Mesodermal cell (in vitro differentiated cells): ENCODE data around the gene NPS. TPM values are rescaled to one million over a fixed set of nuclear protein-coding genes. Genes with fewer than 3 reads are reported as not detected.

ENCODE experiments used
- H3K27ac ChIP-seq: 2 replicates; pipeline ENCODE4 v1.7.0; 2013; ENCODE audit warnings: mild to moderate bottlenecking, low read depth, low read length, moderate library complexity; ENCODE audit not compliant: severe bottlenecking
- H3K36me3 ChIP-seq: 2 replicates; pipeline ENCODE4 v1.7.1; 2013; ENCODE audit warnings: mild to moderate bottlenecking, low read length, moderate library complexity; ENCODE audit not compliant: control insufficient read depth, insufficient read depth
- H3K4me1 ChIP-seq: one replicate; pipeline ENCODE4 v1.7.1; 2013; ENCODE audit warnings: mild to moderate bottlenecking, low read length; ENCODE audit not compliant: insufficient read depth, control insufficient read depth, poor library complexity, severe bottlenecking
- H3K4me3 ChIP-seq: 2 replicates; pipeline ENCODE4 v1.7.0; 2013; ENCODE audit warnings: low read length, control low read depth, mild to moderate bottlenecking; ENCODE audit not compliant: insufficient read depth, poor library complexity, severe bottlenecking; ENCODE audit errors: extremely low read depth
- H3K9me3 ChIP-seq: 2 replicates; pipeline ENCODE4 v1.7.1; 2013; ENCODE audit warnings: mild to moderate bottlenecking, low read length, moderate library complexity; ENCODE audit not compliant: control insufficient read depth
- WGBS, 2 experiments: methylation state at CpG; one replicate each; pipeline ENCODE4 v1.1.5; 2013; ENCODE audit warnings: missing lambda C conversion rate in 2 of 2; ENCODE audit not compliant: insufficient coverage in 2 of 2; 5-methylcytosine and 5-hydroxymethylcytosine counted together
- polyA plus RNA-seq, 2 experiments: library from polyadenylated mRNA; stranded (reverse); fragments of 50-300 nt; gene quantifications; one replicate each; pipeline ENCODE4 v1.2.3, GENCODE V29; 2013

NPS gene
- polyA plus RNA-seq (2013, experiment 1 of 2), result not detected
- not detected for polyA plus RNA-seq (2013, experiment 2 of 2)

- no peaks in the 10 kb centered on the region for H3K4me1 ChIP-seq
- 67 to 83% methylated on average over 2 to 3 of the region's 4 CpGs for WGBS, 2 experiments
- H3K9me3 ChIP-seq, result no peaks in the 10 kb centered on the region
- H3K4me3 ChIP-seq, result no peak within 1 kb of the TSS
- no peaks in the 10 kb centered on the region for H3K36me3 ChIP-seq
- no peak within 1 kb of the TSS for H3K27ac ChIP-seq
Measured at GRCh38 chr10:127549009-127549408, at the start of gene NPS. Gene NPS, plus strand, starts transcription at chr10:127549309. Its CDS starts 60 bp downstream, at chr10:127549369.

- no peaks in the 10 kb centered on the region for H3K9me3 ChIP-seq
- H3K4me3 ChIP-seq, result no peak overlapping the region
- no peaks in the 10 kb centered on the region for H3K4me1 ChIP-seq
- H3K27ac ChIP-seq, result no peak overlapping the region
- 91 to 92% methylated on average over 5 to 8 of the region's 8 CpGs for WGBS, 2 experiments
- no peaks in the 10 kb centered on the region for H3K36me3 ChIP-seq
Measured at GRCh38 chr10:127500127-127500526, 49.0 kb upstream of the NPS start.

GRCh38 chr10:127506094-127506493 is 43.0 kb upstream of the NPS start:
- Histone ChIP-seq H3K4me1 (no peaks in the 10 kb centered on the region), H3K9me3 (no peaks in the 10 kb centered on the region), H3K4me3 (no peak overlapping the region), H3K36me3 (no peaks in the 10 kb centered on the region), H3K27ac (no peak overlapping the region)
- 80 to 89% methylated on average over 2 to 9 of the region's 9 CpGs for WGBS, 2 experiments

- WGBS, 2 experiments, result 75 to 86% methylated on average over 1 to 3 of the region's 3 CpGs
- no peaks in the 10 kb centered on the region for H3K36me3 ChIP-seq
Measured at GRCh38 chr10:127522298-127522697, 26.8 kb upstream of the NPS start.

GRCh38 chr10:127523476-127523875 is 25.6 kb upstream of the NPS start:
- WGBS, 2 experiments, result 82 to 95% methylated on average over 6 of the region's 6 CpGs
- H3K9me3 ChIP-seq, result no peaks in the 10 kb centered on the region
- H3K27ac ChIP-seq, result no peak overlapping the region
- no peaks in the 10 kb centered on the region for H3K4me1 ChIP-seq
- H3K4me3 ChIP-seq, result no peak overlapping the region
- no peaks in the 10 kb centered on the region for H3K36me3 ChIP-seq

More at GRCh38 chr10:127522298-127522697, 26.8 kb upstream of the NPS start:
- Histone ChIP-seq H3K4me1 (no peaks in the 10 kb centered on the region), H3K27ac (no peak overlapping the region), H3K9me3 (no peaks in the 10 kb centered on the region), H3K4me3 (no peak overlapping the region)

GRCh38 chr10:127524229-127524628 is 24.9 kb upstream of the NPS start:
- Histone ChIP-seq H3K27ac (no peak overlapping the region), H3K36me3 (no peaks in the 10 kb centered on the region), H3K4me3 (no peak overlapping the region), H3K9me3 (no peaks in the 10 kb centered on the region), H3K4me1 (no peaks in the 10 kb centered on the region)
- WGBS, 2 experiments, result 43 to 67% methylated on average over 1 of the region's 1 CpG

- Histone ChIP-seq H3K9me3 (no peaks in the 10 kb centered on the region), H3K4me3 (no peak overlapping the region), H3K4me1 (no peaks in the 10 kb centered on the region), H3K36me3 (no peaks in the 10 kb centered on the region), H3K27ac (no peak overlapping the region)
- WGBS, 2 experiments, result 57 to 61% methylated on average over 3 of the region's 7 CpGs
Measured at GRCh38 chr10:127524908-127525665, 24.0 kb upstream of the NPS start.

- 100% methylated on average over 1 of the region's 3 CpGs; no CpG with 5 or more reads in 1 of the 2 experiments for WGBS, 2 experiments
- no peaks in the 10 kb centered on the region for H3K36me3 ChIP-seq
- no peak overlapping the region for H3K27ac ChIP-seq
Measured at GRCh38 chr10:127525686-127526085, 23.4 kb upstream of the NPS start.

GRCh38 chr10:127526161-127526560 is 22.9 kb upstream of the NPS start:
- no peaks in the 10 kb centered on the region for H3K36me3 ChIP-seq
- H3K27ac ChIP-seq, result no peak overlapping the region
- H3K4me1 ChIP-seq, result no peaks in the 10 kb centered on the region
- no peaks in the 10 kb centered on the region for H3K9me3 ChIP-seq
- 80 to 100% methylated on average over 2 to 3 of the region's 4 CpGs for WGBS, 2 experiments
- H3K4me3 ChIP-seq, result no peak overlapping the region

More at GRCh38 chr10:127525686-127526085, 23.4 kb upstream of the NPS start:
- H3K4me1 ChIP-seq, result no peaks in the 10 kb centered on the region
- H3K4me3 ChIP-seq, result no peak overlapping the region
- no peaks in the 10 kb centered on the region for H3K9me3 ChIP-seq

- Histone ChIP-seq H3K9me3 (no peaks in the 10 kb centered on the region), H3K4me1 (no peaks in the 10 kb centered on the region), H3K4me3 (no peak overlapping the region), H3K27ac (no peak overlapping the region), H3K36me3 (no peaks in the 10 kb centered on the region)
- WGBS, 2 experiments, result 81 to 88% methylated on average over 4 of the region's 4 CpGs
Measured at GRCh38 chr10:127527320-127527719, 21.8 kb upstream of the NPS start.

GRCh38 chr10:127527891-127528290 is 21.2 kb upstream of the NPS start:
- H3K9me3 ChIP-seq, result no peaks in the 10 kb centered on the region
- no peak overlapping the region for H3K27ac ChIP-seq
- H3K4me1 ChIP-seq, result no peaks in the 10 kb centered on the region
- no peak overlapping the region for H3K4me3 ChIP-seq
- no peaks in the 10 kb centered on the region for H3K36me3 ChIP-seq
- 84 to 85% methylated on average over 6 to 7 of the region's 8 CpGs for WGBS, 2 experiments
